Astrocyte (in vitro differentiated cells and primary cell): ENCODE data around the gene PYROXD2. TPM values are rescaled to one million over a fixed set of nuclear protein-coding genes. Genes with fewer than 3 reads are reported as not detected.

Experiments used
- DNase-seq: peaks from one replicate; pipeline ENCODE4 v3.0.0-alpha.2; 2010; ENCODE audit warnings: low read depth
- FAIRE-seq: peaks from 2 replicates; lab custom pipeline; 2011; peaks lifted over from hg19 to GRCh38; lab: Jason Lieb, UNC
- H2AFZ ChIP-seq: 2 replicates; pipeline ENCODE4 v1.6.0; 2012; ENCODE audit warnings: low read depth, low read length, inconsistent platforms
- H3K27ac ChIP-seq: 2 replicates; pipeline ENCODE4 v1.5.1; 2011; ENCODE audit warnings: low read depth, low read length, inconsistent platforms
- H3K27me3 ChIP-seq: 2 replicates; pipeline ENCODE4 v1.6.0; 2011; ENCODE audit warnings: low read length, inconsistent platforms; ENCODE audit not compliant: insufficient read depth
- H3K36me3 ChIP-seq: 2 replicates; pipeline ENCODE4 v1.5.1; 2011; ENCODE audit warnings: low read length, inconsistent platforms; ENCODE audit not compliant: insufficient read depth
- H3K4me1 ChIP-seq: 2 replicates; pipeline ENCODE4 v1.5.1; 2011; ENCODE audit warnings: low read length, inconsistent platforms; ENCODE audit not compliant: insufficient read depth
- H3K4me2 ChIP-seq: 2 replicates; pipeline ENCODE4 v1.6.0; 2012; ENCODE audit warnings: low read length, inconsistent platforms
- H3K4me3 ChIP-seq: 2 replicates; pipeline ENCODE4 v1.5.1; 2011; ENCODE audit warnings: low read depth, mild to moderate bottlenecking, low read length, inconsistent platforms; ENCODE audit not compliant: insufficient read depth
- H3K79me2 ChIP-seq: 2 replicates; pipeline ENCODE4 v1.6.0; 2012; ENCODE audit warnings: mild to moderate bottlenecking, low read length, inconsistent platforms; ENCODE audit not compliant: insufficient read depth
- H3K9ac ChIP-seq: 2 replicates; pipeline ENCODE4 v1.6.0; 2012; ENCODE audit warnings: mild to moderate bottlenecking, low read length, inconsistent platforms
- H3K9me3 ChIP-seq: 2 replicates; pipeline ENCODE4 v1.5.1; 2012; ENCODE audit warnings: low read depth, mild to moderate bottlenecking, low read length, inconsistent platforms; ENCODE audit not compliant: insufficient read depth
- H4K20me1 ChIP-seq: 2 replicates; pipeline ENCODE4 v1.6.0; 2012; ENCODE audit warnings: low read length, inconsistent platforms; ENCODE audit not compliant: insufficient read depth
- H3K27ac Mint-ChIP-seq: one replicate; pipeline ENCODE4 v1.8.0; 2021; ENCODE audit warnings: mild to moderate bottlenecking, mixed read lengths; ENCODE audit not compliant: unreplicated experiment
- H3K27me3 Mint-ChIP-seq: one replicate; pipeline ENCODE4 v1.8.0; 2021; ENCODE audit warnings: low read depth, mixed read lengths; ENCODE audit not compliant: unreplicated experiment
- H3K36me3 Mint-ChIP-seq: one replicate; pipeline ENCODE4 v1.8.0; 2021; ENCODE audit warnings: low read depth, mixed read lengths; ENCODE audit not compliant: unreplicated experiment
- H3K4me1 Mint-ChIP-seq: one replicate; pipeline ENCODE4 v1.8.0; 2021; ENCODE audit warnings: low read depth, mixed read lengths; ENCODE audit not compliant: unreplicated experiment
- H3K4me3 Mint-ChIP-seq: one replicate; pipeline ENCODE4 v1.8.0; 2021; ENCODE audit warnings: mild to moderate bottlenecking, moderate library complexity, mixed read lengths; ENCODE audit not compliant: unreplicated experiment
- H3K9me3 Mint-ChIP-seq: one replicate; pipeline ENCODE4 v1.8.0; 2021; ENCODE audit warnings: mild to moderate bottlenecking, mixed read lengths; ENCODE audit not compliant: unreplicated experiment
- CTCF ChIP-seq: IDR thresholded peaks from 2 replicates; pipeline ENCODE4 v1.5.1; 2011; ENCODE audit warnings: low read depth, mild to moderate bottlenecking, inconsistent platforms, low read length, moderate library complexity; ENCODE audit not compliant: insufficient read depth
- EZH2 ChIP-seq: IDR thresholded peaks from 2 replicates; pipeline ENCODE4 v1.6.1; 2012; ENCODE audit warnings: mild to moderate bottlenecking, low read length, inconsistent platforms; ENCODE audit not compliant: insufficient read depth
- total RNA-seq: library from RNA; stranded (reverse); gene quantifications from 2 replicates; pipeline ENCODE4 v1.2.1, GENCODE V29; 2021

PYROXD2 gene
- total RNA-seq, 1 donor from 2014 or later: 4.5 TPM

DNA sequence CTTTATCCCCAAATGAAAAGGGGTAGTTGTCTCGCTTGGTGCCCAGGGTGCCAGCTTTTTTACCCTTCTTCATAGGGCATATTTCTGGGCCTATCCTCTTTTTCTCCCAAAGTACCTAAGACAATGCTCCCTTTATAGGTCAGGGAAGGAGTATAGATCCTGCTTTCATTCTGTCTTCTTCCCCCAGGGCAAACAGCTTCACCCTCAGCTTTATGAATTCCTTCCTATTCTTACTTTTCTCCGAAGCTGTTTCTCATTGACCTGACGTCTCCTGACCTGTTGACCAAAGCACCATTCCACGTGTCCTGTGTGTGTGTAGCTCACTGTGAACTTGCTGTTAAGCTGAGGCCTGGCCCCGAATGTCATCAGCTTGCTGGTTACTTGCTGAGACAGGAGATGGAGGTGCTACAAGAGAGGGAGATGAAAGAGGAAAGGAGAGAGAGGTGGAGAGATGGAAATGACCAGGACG, 48.9 kb downstream of the PYROXD2 start:
- Histone ChIP-seq H3K9ac (no peak overlapping the region), H3K4me3 (no peak overlapping the region), H3K27me3 (peaks cover 6% of the 10 kb centered on the region), H3K36me3 (no peaks in the 10 kb centered on the region), H2AFZ (no peak overlapping the region), H3K27ac (no peak overlapping the region), H3K79me2 (no peaks in the 10 kb centered on the region), H4K20me1 (no peaks in the 10 kb centered on the region), H3K4me2 (no peak overlapping the region), H3K4me1 (peaks cover 5% of the 10 kb centered on the region), H3K9me3 (no peaks in the 10 kb centered on the region)
- FAIRE-seq: no peak
- peaks cover 17% of the 10 kb centered on the region for H3K27me3 Mint-ChIP-seq
- peaks cover 6% of the 10 kb centered on the region for H3K4me1 Mint-ChIP-seq
- DNase-seq: no peak
- TF ChIP-seq CTCF: no peak
- TF ChIP-seq EZH2: no peak
- H3K36me3 Mint-ChIP-seq: no peaks in the 10 kb centered on the region
- peaks cover 3% of the 10 kb centered on the region for H3K9me3 Mint-ChIP-seq
- H3K4me3 Mint-ChIP-seq: peak overlapping the region; percentile 34
- H3K27ac Mint-ChIP-seq: no peak overlapping the region

DNA sequence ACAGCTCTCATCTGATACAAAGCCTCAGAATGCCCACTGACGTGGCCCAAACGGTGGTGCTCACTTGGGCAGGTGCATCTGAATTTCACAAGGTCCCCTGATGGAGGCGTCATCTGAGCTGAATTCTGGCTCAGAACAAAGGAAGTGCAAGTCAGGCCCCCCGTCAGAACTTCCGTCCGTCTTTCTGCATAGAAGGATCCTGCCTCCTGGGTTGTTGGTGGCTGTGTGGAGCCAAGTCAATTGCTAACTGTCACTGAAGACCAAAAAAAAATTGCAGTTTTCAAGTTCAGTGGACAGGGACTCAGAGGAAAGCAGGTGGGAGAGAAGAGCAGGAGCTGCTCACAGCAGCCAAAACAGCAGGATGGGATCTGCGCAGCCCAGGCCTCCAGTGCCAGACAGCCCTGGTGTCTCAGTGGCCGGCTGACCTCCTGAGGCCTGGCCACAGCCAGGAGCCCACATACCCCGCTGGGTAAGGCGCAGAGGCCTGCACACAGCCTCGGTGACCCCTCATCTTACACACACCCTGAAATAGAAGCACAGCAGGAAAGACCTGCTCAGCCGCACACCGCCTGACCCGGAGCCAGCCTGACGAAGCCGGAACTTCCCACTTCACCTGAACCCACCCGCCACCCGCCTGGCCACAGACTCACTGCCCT, 49.4 kb downstream of the PYROXD2 start:
- peak overlapping the region; percentile 68 for H3K27ac Mint-ChIP-seq

More for the DNA sequence above, 49.4 kb downstream of the PYROXD2 start:
- H3K4me3 ChIP-seq: no peak overlapping the region
- Mint-ChIP-seq H3K4me3 (no peak overlapping the region), H3K27me3 (peaks cover 17% of the 10 kb centered on the region), H3K9me3 (peaks cover 3% of the 10 kb centered on the region), H3K4me1 (peaks cover 9% of the 10 kb centered on the region), H3K36me3 (no peaks in the 10 kb centered on the region)
- no peak overlapping the region for H2AFZ ChIP-seq
- no peaks in the 10 kb centered on the region for H3K9me3 ChIP-seq
- H3K9ac ChIP-seq: no peak overlapping the region
- FAIRE-seq (no peak), DNase-seq (no peak)
- no peaks in the 10 kb centered on the region for H4K20me1 ChIP-seq
- TF ChIP-seq CTCF: no peak
- no peak for TF ChIP-seq EZH2
- no peaks in the 10 kb centered on the region for H3K79me2 ChIP-seq
- H3K36me3 ChIP-seq: no peaks in the 10 kb centered on the region
- H3K27me3 ChIP-seq: peaks cover 6% of the 10 kb centered on the region
- H3K4me1 ChIP-seq: peaks cover 5% of the 10 kb centered on the region
- H3K4me2 ChIP-seq: no peak overlapping the region
- H3K27ac ChIP-seq: no peak overlapping the region
